Skeletal muscle tissue (tissue), 4 donors: ENCODE results near the gene KIFC3. TPM values are rescaled to one million over a fixed set of nuclear protein-coding genes. Genes with fewer than 3 reads are reported as not detected.

Source experiments
- H3K27ac ChIP-seq: one replicate; pipeline ENCODE4 v1.7.0; 2013; ENCODE audit warnings: mild to moderate bottlenecking, low read depth, low read length, inconsistent platforms
- H3K27me3 ChIP-seq, 3 donors: one replicate each; pipeline ENCODE4 v1.7.0; 2013; ENCODE audit warnings: low read length in 3 of 3; ENCODE audit not compliant: control insufficient read depth in 3 of 3, insufficient read depth in 3 of 3
- H3K36me3 ChIP-seq, 3 donors: one replicate each; pipeline ENCODE4 v1.7.0; 2013; ENCODE audit warnings: low read length in 3 of 3; ENCODE audit not compliant: control insufficient read depth in 3 of 3, insufficient read depth in 3 of 3
- H3K4me1 ChIP-seq, 3 donors: one replicate each; pipeline ENCODE4 v1.7.0; 2013; ENCODE audit warnings: low read length in 3 of 3, mild to moderate bottlenecking in 3 of 3; ENCODE audit not compliant: control insufficient read depth in 3 of 3, insufficient read depth in 3 of 3
- H3K4me3 ChIP-seq, 3 donors: one replicate each; pipeline ENCODE4 v1.7.0; 2013; ENCODE audit warnings: low read length in 3 of 3
- H3K9ac ChIP-seq, 3 donors: one replicate each; pipeline ENCODE4 v1.7.0; 2013; ENCODE audit warnings: low read length in 3 of 3, mild to moderate bottlenecking in 3 of 3, moderate library complexity in 2 of 3, low read depth in 1 of 3
- H3K9me3 ChIP-seq, 3 donors: one replicate each; pipeline ENCODE4 v1.7.0; 2013; ENCODE audit warnings: low read length in 3 of 3; ENCODE audit not compliant: control insufficient read depth in 3 of 3
- total RNA-seq: library from RNA; depleted of rRNA; stranded (reverse); fragments of >200 nt; gene quantifications from one replicate; pipeline ENCODE4 v1.2.3, GENCODE V29; 2014
- donor health status: Osteomylitis.

KIFC3 gene
- total RNA-seq, 1 donor from 2014 or later = 9.9 TPM

GRCh38 chr16:57760357-57761160, 41.7 kb downstream of the KIFC3 start:
- no peaks in the 10 kb centered on the region for H3K27me3 ChIP-seq
- no peaks in the 10 kb centered on the region for H3K9me3 ChIP-seq
- no peak overlapping the region for H3K9ac ChIP-seq
- H3K4me3 ChIP-seq = no peak overlapping the region
- peaks cover 8 to 9% (median 9%) of the 10 kb centered on the region in 3 donors for H3K36me3 ChIP-seq
- H3K4me1 ChIP-seq = peaks cover 4 to 10% (median 7%) of the 10 kb centered on the region in 3 donors
- H3K27ac ChIP-seq = no peak overlapping the region

- H3K9me3 ChIP-seq = no peaks in the 10 kb centered on the region
- H3K27me3 ChIP-seq = no peaks in the 10 kb centered on the region
- no peak overlapping the region for H3K9ac ChIP-seq
- H3K4me3 ChIP-seq = no peak overlapping the region
- H3K27ac ChIP-seq = no peak overlapping the region
- H3K36me3 ChIP-seq = peaks cover 11 to 14% (median 12%) of the 10 kb centered on the region in 3 donors
- H3K4me1 ChIP-seq = peaks cover 4 to 10% (median 7%) of the 10 kb centered on the region in 3 donors
Observed at GRCh38 chr16:57759541-57760356, 42.5 kb downstream of the KIFC3 start.

- Histone ChIP-seq H3K4me3 (no peak overlapping the region), H3K27me3 (no peaks in the 10 kb centered on the region), H3K4me1 (peaks cover 4 to 7% (median 6%) of the 10 kb centered on the region in 3 donors), H3K9me3 (no peaks in the 10 kb centered on the region), H3K9ac (no peak overlapping the region), H3K27ac (no peak overlapping the region), H3K36me3 (peaks cover 11 to 14% (median 12%) of the 10 kb centered on the region in 3 donors)
Observed at GRCh38 chr16:57759131-57759530, 43.2 kb downstream of the KIFC3 start.

- no peak overlapping the region for H3K27ac ChIP-seq
- H3K36me3 ChIP-seq = peaks cover 11 to 14% (median 12%) of the 10 kb centered on the region in 3 donors
- H3K4me1 ChIP-seq = peaks cover 4 to 7% (median 6%) of the 10 kb centered on the region in 3 donors
Observed at GRCh38 chr16:57758331-57759117, 43.8 kb downstream of the KIFC3 start.

GRCh38 chr16:57757883-57758282, 44.4 kb downstream of the KIFC3 start:
- peaks cover 4 to 7% (median 6%) of the 10 kb centered on the region in 3 donors for H3K4me1 ChIP-seq
- no peaks in the 10 kb centered on the region for H3K9me3 ChIP-seq
- H3K27ac ChIP-seq = no peak overlapping the region
- peaks cover 11 to 14% (median 12%) of the 10 kb centered on the region in 3 donors for H3K36me3 ChIP-seq
- no peak overlapping the region for H3K9ac ChIP-seq
- H3K4me3 ChIP-seq = no peak overlapping the region
- H3K27me3 ChIP-seq = no peaks in the 10 kb centered on the region

More at GRCh38 chr16:57758331-57759117, 43.8 kb downstream of the KIFC3 start:
- Histone ChIP-seq H3K4me3 (no peak overlapping the region), H3K27me3 (no peaks in the 10 kb centered on the region), H3K9ac (no peak overlapping the region), H3K9me3 (no peaks in the 10 kb centered on the region)

- no peak overlapping the region for H3K27ac ChIP-seq
- peaks cover 4 to 7% (median 6%) of the 10 kb centered on the region in 3 donors for H3K4me1 ChIP-seq
- no peak overlapping the region for H3K4me3 ChIP-seq
- H3K36me3 ChIP-seq = peaks cover 11 to 14% (median 12%) of the 10 kb centered on the region in 3 donors
- H3K27me3 ChIP-seq = no peaks in the 10 kb centered on the region
- H3K9me3 ChIP-seq = no peaks in the 10 kb centered on the region
- H3K9ac ChIP-seq = no peak overlapping the region
Observed at GRCh38 chr16:57757326-57757786, 44.9 kb downstream of the KIFC3 start.

GRCh38 chr16:57756424-57757325, 45.6 kb downstream of the KIFC3 start:
- Histone ChIP-seq H3K4me3 (no peak overlapping the region), H3K9me3 (no peaks in the 10 kb centered on the region), H3K36me3 (peaks cover 16 to 21% (median 18%) of the 10 kb centered on the region in 3 donors), H3K27ac (no peak overlapping the region), H3K9ac (no peak overlapping the region), H3K27me3 (no peaks in the 10 kb centered on the region), H3K4me1 (peaks cover 4 to 7% (median 6%) of the 10 kb centered on the region in 3 donors)

- Histone ChIP-seq H3K27ac (no peak overlapping the region), H3K9me3 (no peaks in the 10 kb centered on the region), H3K27me3 (no peaks in the 10 kb centered on the region), H3K36me3 (peaks cover 15 to 24% (median 23%) of the 10 kb centered on the region in 3 donors), H3K9ac (no peak overlapping the region), H3K4me1 (peaks cover 4 to 7% (median 6%) of the 10 kb centered on the region in 3 donors), H3K4me3 (no peak overlapping the region)
Observed at GRCh38 chr16:57755726-57756423, 46.4 kb downstream of the KIFC3 start.
